Measurements from ENCODE around the gene PHACTR3. TPM values are rescaled to one million over a fixed set of nuclear protein-coding genes. Genes with fewer than 3 reads are reported as not detected.

The PHACTR3 gene
- total RNA-seq, 4 donors from 2014 or later = 0.66 to 7.8 TPM; not detected in 2

- TF ChIP-seq CTCF (IDR thresholded peaks at IDR 0.05; ENCODE audit: low read depth) = no peak
Observed at GRCh38 chr20:59586613-59587012, 17.7 kb upstream of the PHACTR3 start.

GRCh38 chr20:59587570-59587969 lies 16.8 kb upstream of the PHACTR3 start:
- no peak for TF ChIP-seq CTCF (IDR thresholded peaks at IDR 0.05; ENCODE audit: low read depth)

- TF ChIP-seq CTCF (IDR thresholded peaks at IDR 0.05; ENCODE audit: low read depth) = no peak
Observed at GRCh38 chr20:59588236-59588855, 16.0 kb upstream of the PHACTR3 start.

DNA sequence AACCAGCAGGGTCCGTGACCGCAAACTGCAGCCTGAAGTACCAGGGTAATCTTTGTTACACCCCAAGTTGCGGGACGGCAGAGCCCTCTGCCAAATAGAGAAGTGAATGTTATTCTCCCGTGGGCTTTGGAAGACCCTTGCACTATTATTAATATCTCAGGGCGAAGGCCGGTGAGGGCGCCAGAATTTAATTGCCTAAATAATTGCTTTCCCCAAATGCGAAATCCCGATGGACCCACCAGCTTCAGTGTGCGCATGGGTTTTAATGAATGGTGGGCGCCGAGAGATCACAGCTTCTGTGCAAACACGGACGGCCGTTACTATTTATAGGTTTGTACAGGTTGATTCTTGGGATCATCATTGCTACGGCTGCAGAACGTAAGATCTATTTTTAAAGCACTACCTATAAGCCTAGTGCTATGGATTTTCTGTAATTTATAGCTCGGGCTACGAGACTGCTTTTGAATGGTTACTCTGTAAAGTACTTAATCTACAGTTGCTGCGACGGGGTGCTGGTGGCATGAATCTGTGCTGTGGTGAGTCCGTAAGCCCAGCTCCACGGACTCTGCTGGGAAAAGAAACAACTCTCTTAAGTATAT lies 15.2 kb upstream of the PHACTR3 start:
- TF ChIP-seq CTCF (IDR thresholded peaks at IDR 0.05; ENCODE audit: low read depth) = no peak

DNA sequence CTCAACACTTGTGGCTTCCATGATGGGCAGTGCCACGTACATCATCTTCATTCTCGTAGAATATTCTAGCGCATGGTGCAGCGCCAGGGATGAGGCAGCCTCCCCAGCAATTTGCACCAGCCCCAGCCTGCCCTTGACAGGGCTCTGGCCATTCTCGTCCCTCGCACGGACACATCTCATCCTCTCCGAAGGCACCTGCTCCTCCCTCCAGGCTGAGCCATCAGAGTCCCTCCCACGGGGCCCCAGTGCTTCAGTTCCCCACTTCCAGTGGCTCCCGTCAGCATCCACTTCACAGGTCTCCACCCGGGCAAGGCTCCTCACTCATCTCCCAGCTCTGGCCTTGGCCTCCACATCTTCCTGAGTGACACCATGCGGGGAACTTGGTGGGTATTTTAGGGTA lies 13.3 kb upstream of the PHACTR3 start:
- TF ChIP-seq CTCF (IDR thresholded peaks at IDR 0.05; ENCODE audit: low read depth) = no peak

DNA sequence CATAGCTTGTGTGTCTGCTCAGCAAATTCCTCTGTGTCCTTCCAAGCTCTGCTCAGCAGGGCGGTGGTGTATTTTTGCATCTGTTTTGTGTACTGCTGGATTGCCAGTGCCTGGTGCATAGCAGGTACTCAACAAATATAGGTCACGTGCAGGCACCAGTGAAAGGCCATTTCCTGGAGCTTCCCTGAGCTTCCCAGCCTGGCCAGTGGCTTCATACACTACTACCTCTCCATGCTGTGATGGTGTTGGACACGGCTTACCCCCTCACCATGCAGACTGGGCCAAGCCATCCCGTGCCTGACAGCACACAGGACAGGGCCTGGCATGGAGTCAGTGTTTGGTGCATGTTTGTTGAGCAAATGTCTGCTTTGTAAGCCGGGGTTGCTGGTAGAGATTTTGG lies 7.7 kb upstream of the PHACTR3 start:
- no peak for TF ChIP-seq CTCF (IDR thresholded peaks at IDR 0.05; ENCODE audit: low read depth)

GRCh38 chr20:59597240-59597639 lies 7.1 kb upstream of the PHACTR3 start:
- TF ChIP-seq CTCF (IDR thresholded peaks at IDR 0.05; ENCODE audit: low read depth) = no peak

Data from subcutaneous adipose tissue (tissue), 4 donors.